K562 treated with DMSO at 1 percent for 12 hours (cell line): ENCODE measurements around the gene TP53TG3B. TPM values are rescaled to one million over a fixed set of nuclear protein-coding genes. Genes with fewer than 3 reads are reported as not detected.

ENCODE experiments used
- total RNA-seq: library from RNA; unstranded; fragments of 300-600 nt; gene quantifications from 2 replicates; pipeline ENCODE4 v1.2.3, GENCODE V29; 2022; ENCODE audit not compliant: insufficient read depth

TP53TG3B gene
- 1.4 and 3.8 TPM in 2 replicates for total RNA-seq

GRCh38 chr16:33360541-33360940 is at the start of gene TP53TG3B:
Gene TP53TG3B (plus strand): TSS chr16:33360841. CDS start chr16:33360909, 68 bp downstream.

Other genes with a start within 250 kb of the TP53TG3B start
- 3.7 and 11.5 TPM in 2 replicates for gene TP53TG3C, start 166.6 kb upstream of the TP53TG3B start, total RNA-seq
- gene TP53TG3E, start 56.5 kb upstream of the TP53TG3B start, total RNA-seq = 0.41 TPM in 1 of 2 replicates, not detected in the other
- 0.90 TPM in 1 of 2 replicates, not detected in the other for gene TP53TG3F, start 98.8 kb downstream of the TP53TG3B start, total RNA-seq